Effector CD8-positive, alpha-beta T cell (primary cell): ENCODE data around the gene AKTIP.
"Not testable (repeated sequence)": the region's sequence is repeated elsewhere in the genome, so short reads cannot be mapped to it uniquely, and the experiment has no call there.

Source experiments
- DNase-seq: peaks from one replicate; lab custom pipeline; 2025; lab: John Stamatoyannopoulos, UW
- total RNA-seq, 4 experiments: gene quantifications; one replicate each; lab custom pipeline; 2026; lab: John Stamatoyannopoulos, UW

AKTIP gene
- total RNA-seq: 23.7 to 44.6 (median 34.8) reads per million in 4 experiments

- DNase-seq: peak; percentile 34
Observed at GRCh38 chr16:53502331-53503269, at the start of gene AKTIP. Gene AKTIP, minus strand, starts transcription at chr16:53503209. Its CDS starts 2,950 bp downstream, at chr16:53500259.

- peak; percentile 13 for DNase-seq
Observed at GRCh38 chr16:53549970-53550690, 47.1 kb upstream of the AKTIP start.

- DNase-seq: no peak
Observed at GRCh38 chr16:53546988-53547391, 44.0 kb upstream of the AKTIP start.

GRCh38 chr16:53545433-53545832, 42.4 kb upstream of the AKTIP start:
- DNase-seq: peak; percentile 23

- DNase-seq: no peak
Observed at GRCh38 chr16:53542283-53542682, 39.3 kb upstream of the AKTIP start.

GRCh38 chr16:53541326-53541725, 38.3 kb upstream of the AKTIP start:
- no peak for DNase-seq

GRCh38 chr16:53539759-53540718, 37.0 kb upstream of the AKTIP start:
- DNase-seq: not testable (repeated sequence)

GRCh38 chr16:53539346-53539745, 36.3 kb upstream of the AKTIP start:
- not testable (repeated sequence) for DNase-seq

- DNase-seq: no peak
Observed at GRCh38 chr16:53537626-53538025, 34.6 kb upstream of the AKTIP start.

- DNase-seq: no peak
Observed at GRCh38 chr16:53534206-53534605, 31.2 kb upstream of the AKTIP start.

- no peak for DNase-seq
Observed at GRCh38 chr16:53530741-53531140, 27.7 kb upstream of the AKTIP start.

- DNase-seq: no peak
Observed at GRCh38 chr16:53530046-53530445, 27.0 kb upstream of the AKTIP start.

GRCh38 chr16:53529513-53529912, 26.5 kb upstream of the AKTIP start:
- no peak for DNase-seq

- DNase-seq: no peak
Observed at GRCh38 chr16:53528797-53529196, 25.8 kb upstream of the AKTIP start.

GRCh38 chr16:53523971-53524548, 21.1 kb upstream of the AKTIP start:
- no peak for DNase-seq

- no peak for DNase-seq
Observed at GRCh38 chr16:53523126-53523804, 20.3 kb upstream of the AKTIP start.

GRCh38 chr16:53519417-53520091, 16.5 kb upstream of the AKTIP start:
- no peak for DNase-seq

- DNase-seq: peak; percentile 50
Observed at GRCh38 chr16:53518550-53519416, 15.8 kb upstream of the AKTIP start.

- DNase-seq: no peak
Observed at GRCh38 chr16:53517851-53518250, 14.8 kb upstream of the AKTIP start.
